Endodermal cell (in vitro differentiated cells): ENCODE results near the gene MALL. TPM values are rescaled to one million over a fixed set of nuclear protein-coding genes. Genes with fewer than 3 reads are reported as not detected.

ENCODE experiments used
- DNase-seq: peaks from one replicate; pipeline ENCODE4 v3.0.0-alpha.2; 2017
- H3K27ac ChIP-seq: 2 replicates; pipeline ENCODE4 v1.5.1; 2013; ENCODE audit warnings: mild to moderate bottlenecking, low read depth, low read length, moderate library complexity
- H3K27me3 ChIP-seq: 2 replicates; pipeline ENCODE4 v1.6.1; 2013; ENCODE audit warnings: mild to moderate bottlenecking, low read length, moderate library complexity; ENCODE audit not compliant: insufficient read depth, control insufficient read depth, poor library complexity, severe bottlenecking
- H3K36me3 ChIP-seq: 2 replicates; pipeline ENCODE4 v1.7.0; 2013; ENCODE audit warnings: mild to moderate bottlenecking, low read length, moderate library complexity; ENCODE audit not compliant: control insufficient read depth, insufficient read depth
- H3K4me1 ChIP-seq: one replicate; pipeline ENCODE4 v1.7.0; 2013; ENCODE audit warnings: low read length; ENCODE audit not compliant: control insufficient read depth, insufficient read depth
- H3K4me3 ChIP-seq: 2 replicates; pipeline ENCODE4 v1.5.1; 2013; ENCODE audit warnings: mild to moderate bottlenecking, low read length, moderate library complexity
- H3K9ac ChIP-seq: 2 replicates; pipeline ENCODE4 v1.6.1; 2013; ENCODE audit warnings: mild to moderate bottlenecking, low read length, moderate library complexity; ENCODE audit not compliant: poor library complexity, severe bottlenecking; ENCODE audit errors: extremely low read depth
- H3K9me3 ChIP-seq: 2 replicates; pipeline ENCODE4 v1.6.1; 2013; ENCODE audit warnings: mild to moderate bottlenecking, low read length, moderate library complexity; ENCODE audit not compliant: control insufficient read depth
- H3K27ac Mint-ChIP-seq: 2 replicates; pipeline ENCODE4 v1.8.0; 2020; ENCODE audit warnings: mixed read lengths
- H3K27me3 Mint-ChIP-seq: 2 replicates; pipeline ENCODE4 v1.8.0; 2021; ENCODE audit warnings: mild to moderate bottlenecking, mixed read lengths; ENCODE audit not compliant: insufficient read depth
- H3K36me3 Mint-ChIP-seq: 2 replicates; pipeline ENCODE4 v1.8.0; 2020; ENCODE audit warnings: low read depth, mixed read lengths
- H3K4me1 Mint-ChIP-seq: 2 replicates; pipeline ENCODE4 v1.8.0; 2020; ENCODE audit warnings: mixed read lengths
- H3K4me3 Mint-ChIP-seq: 2 replicates; pipeline ENCODE4 v1.8.0; 2020; ENCODE audit warnings: mild to moderate bottlenecking, moderate library complexity, mixed read lengths
- H3K9me3 Mint-ChIP-seq: 2 replicates; pipeline ENCODE4 v1.8.0; 2020; ENCODE audit warnings: mild to moderate bottlenecking, mixed read lengths
- WGBS, 2 experiments: methylation state at CpG; one replicate each; pipeline versions ENCODE4 v1.1.5 to v1.1.7; 2013; ENCODE audit warnings: missing lambda C conversion rate in 2 of 2, mixed read lengths in 1 of 2; ENCODE audit not compliant: insufficient coverage in 1 of 2, insufficient read length in 1 of 2; 5-methylcytosine and 5-hydroxymethylcytosine counted together
- total RNA-seq, 2 donors: library from RNA; stranded (reverse); fragmentation: NEBNext Ultra II Directional in 1 of 2; extraction: Animal tissue kit (Norgen Biotek cat#: 25700) in 1 of 2; gene quantifications; 2 replicates in 1 of 2; 3 replicates in 1 of 2; pipeline ENCODE4 v1.2.1, GENCODE V29; 2021
- TF ChIP-seq, protein P1 (sequence below): fragments of 200-600 bp; sonication (generic); conservative IDR thresholded peaks from 2 replicates; pipeline ENCODE4 v1.5.0; 2021; ENCODE audit warnings: antibody characterized with exemption, mild to moderate bottlenecking

The MALL gene
- total RNA-seq, 2 donors from 2014 or later = 2.7 to 5.2 TPM

DNA sequence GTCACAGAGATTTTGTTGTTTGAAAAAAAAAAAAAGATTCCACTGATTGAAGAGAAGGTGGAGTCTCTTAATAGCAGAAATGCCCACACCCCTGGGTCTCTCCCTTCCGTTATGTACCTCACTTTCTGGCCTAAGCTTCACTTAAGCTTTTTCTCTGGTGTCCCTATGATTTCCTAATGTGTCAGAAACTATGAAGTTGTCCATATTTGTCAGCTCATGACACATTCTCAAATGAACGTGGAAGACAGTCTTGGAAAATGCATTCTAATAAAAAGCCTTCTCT lies 5.4 kb upstream of the MALL start:
- H3K36me3 ChIP-seq = no peaks in the 10 kb centered on the region
- 86% methylated on average over 2 of the region's 2 CpGs; no CpG with 5 or more reads in 1 of the 2 experiments for WGBS, 2 experiments
- Mint-ChIP-seq H3K9me3 (no peaks in the 10 kb centered on the region), H3K4me1 (peaks cover 11% of the 10 kb centered on the region), H3K27me3 (peaks cover 30% of the 10 kb centered on the region), H3K27ac (no peak overlapping the region), H3K4me3 (no peak overlapping the region), H3K36me3 (no peaks in the 10 kb centered on the region)
- H3K27ac ChIP-seq = no peak overlapping the region
- DNase-seq = no peak
- TF ChIP-seq, protein P1, sequence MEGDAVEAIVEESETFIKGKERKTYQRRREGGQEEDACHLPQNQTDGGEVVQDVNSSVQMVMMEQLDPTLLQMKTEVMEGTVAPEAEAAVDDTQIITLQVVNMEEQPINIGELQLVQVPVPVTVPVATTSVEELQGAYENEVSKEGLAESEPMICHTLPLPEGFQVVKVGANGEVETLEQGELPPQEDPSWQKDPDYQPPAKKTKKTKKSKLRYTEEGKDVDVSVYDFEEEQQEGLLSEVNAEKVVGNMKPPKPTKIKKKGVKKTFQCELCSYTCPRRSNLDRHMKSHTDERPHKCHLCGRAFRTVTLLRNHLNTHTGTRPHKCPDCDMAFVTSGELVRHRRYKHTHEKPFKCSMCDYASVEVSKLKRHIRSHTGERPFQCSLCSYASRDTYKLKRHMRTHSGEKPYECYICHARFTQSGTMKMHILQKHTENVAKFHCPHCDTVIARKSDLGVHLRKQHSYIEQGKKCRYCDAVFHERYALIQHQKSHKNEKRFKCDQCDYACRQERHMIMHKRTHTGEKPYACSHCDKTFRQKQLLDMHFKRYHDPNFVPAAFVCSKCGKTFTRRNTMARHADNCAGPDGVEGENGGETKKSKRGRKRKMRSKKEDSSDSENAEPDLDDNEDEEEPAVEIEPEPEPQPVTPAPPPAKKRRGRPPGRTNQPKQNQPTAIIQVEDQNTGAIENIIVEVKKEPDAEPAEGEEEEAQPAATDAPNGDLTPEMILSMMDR = no peak
- H3K9ac ChIP-seq = no peak overlapping the region
- H3K9me3 ChIP-seq = no peaks in the 10 kb centered on the region
- H3K4me3 ChIP-seq = no peak overlapping the region
- H3K4me1 ChIP-seq = peaks cover 3% of the 10 kb centered on the region
- H3K27me3 ChIP-seq = peaks cover 13% of the 10 kb centered on the region

DNA sequence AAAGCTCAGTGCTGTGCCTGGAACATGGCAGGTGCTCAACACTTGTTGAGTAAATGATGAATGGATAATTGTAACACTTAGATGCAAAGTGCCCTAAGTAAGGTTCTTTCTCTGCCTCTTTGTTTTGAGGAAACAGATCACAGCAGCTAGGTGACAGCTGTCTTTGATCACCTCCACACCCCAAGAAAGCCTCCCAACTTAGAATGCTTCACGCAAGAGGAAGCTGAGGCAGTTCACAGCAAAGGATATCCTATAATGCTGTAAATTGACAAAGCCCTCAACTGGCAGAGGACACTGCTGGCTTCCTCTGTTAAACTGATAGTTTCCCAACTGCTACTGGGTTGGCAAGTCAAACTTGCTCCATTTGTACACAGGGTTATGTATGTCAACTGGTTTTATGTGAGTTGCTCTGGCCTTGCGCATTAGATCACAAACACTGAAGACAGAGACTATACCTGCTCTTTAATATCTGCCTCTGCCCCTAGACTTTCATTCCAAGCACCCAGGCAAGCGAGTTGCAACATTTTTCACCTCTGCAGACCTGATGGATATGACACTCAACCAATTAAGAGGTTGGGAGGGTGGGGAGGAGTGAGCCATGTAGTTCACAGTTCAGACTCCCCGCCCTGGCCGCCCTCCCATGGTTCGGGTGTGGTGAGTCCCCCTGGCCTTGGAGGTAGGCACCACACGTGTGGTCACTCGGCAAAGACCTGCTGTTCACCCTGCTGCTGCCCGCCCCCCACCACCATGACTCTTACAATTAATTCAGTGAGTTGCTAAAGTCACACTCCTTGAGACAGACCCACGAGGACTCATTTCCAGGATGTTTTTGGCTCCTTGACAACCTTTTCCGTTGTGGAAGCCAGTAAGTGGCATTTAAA lies 4.8 kb upstream of the MALL start:
- Histone ChIP-seq H3K27ac (no peak overlapping the region), H3K4me1 (peaks cover 3% of the 10 kb centered on the region), H3K27me3 (peaks cover 19% of the 10 kb centered on the region), H3K9me3 (no peaks in the 10 kb centered on the region), H3K36me3 (no peaks in the 10 kb centered on the region), H3K9ac (no peak overlapping the region), H3K4me3 (no peak overlapping the region)
- peak; percentile 10 for DNase-seq
- 88% methylated on average over 11 of the region's 11 CpGs; no CpG with 5 or more reads in 1 of the 2 experiments for WGBS, 2 experiments
- H3K36me3 Mint-ChIP-seq = no peaks in the 10 kb centered on the region
- no peaks in the 10 kb centered on the region for H3K9me3 Mint-ChIP-seq
- H3K4me3 Mint-ChIP-seq = no peak overlapping the region
- H3K4me1 Mint-ChIP-seq = peaks cover 11% of the 10 kb centered on the region
- TF ChIP-seq, protein P1 = no peak
- H3K27ac Mint-ChIP-seq = no peak overlapping the region
- peaks cover 36% of the 10 kb centered on the region for H3K27me3 Mint-ChIP-seq

DNA sequence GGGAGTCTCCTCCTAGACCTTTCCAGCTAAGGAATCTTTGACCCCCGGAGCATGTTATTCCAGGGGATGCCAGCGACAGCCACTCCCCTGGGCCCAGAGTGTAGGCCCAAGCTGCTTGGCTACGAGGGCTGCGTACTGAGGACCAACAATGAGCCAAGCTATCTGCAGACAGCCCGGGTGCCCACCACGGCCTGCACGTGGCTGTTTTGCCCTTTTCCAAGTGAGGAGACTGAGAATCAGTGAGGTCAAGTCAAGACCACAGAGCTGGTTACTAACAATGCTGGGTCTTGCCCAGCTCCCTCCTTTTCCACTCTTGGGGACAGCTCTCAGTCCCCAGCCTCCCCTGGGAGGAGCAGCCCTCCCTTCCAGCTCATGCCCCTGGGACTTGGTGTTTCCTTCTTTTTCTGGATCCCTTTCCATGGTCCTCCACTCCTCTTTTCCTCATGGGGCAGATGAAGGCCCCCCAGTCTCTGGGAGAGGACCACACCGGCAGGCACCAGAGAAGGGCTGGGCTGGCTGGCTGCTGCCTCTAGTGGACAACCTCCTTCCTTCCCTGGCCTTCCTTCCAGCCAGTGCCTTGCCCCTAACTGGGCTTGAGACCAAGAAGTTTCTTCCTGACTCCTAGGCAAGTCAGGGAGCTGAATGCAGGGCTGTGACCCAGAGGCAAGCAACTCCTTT lies 550 bp upstream of the MALL start:
- Mint-ChIP-seq H3K27ac (no peak overlapping the region), H3K4me1 (peaks cover 7% of the 10 kb centered on the region), H3K36me3 (no peaks in the 10 kb centered on the region), H3K27me3 (peaks cover 72% of the 10 kb centered on the region), H3K4me3 (peak overlapping the region; percentile 47), H3K9me3 (peaks cover 8% of the 10 kb centered on the region)
- H3K4me3 ChIP-seq = peak overlapping the region; percentile 69
- peak; percentile 85 for DNase-seq
- H3K4me1 ChIP-seq = no peaks in the 10 kb centered on the region
- 16 to 39% methylated on average over 4 to 8 of the region's 8 CpGs for WGBS, 2 experiments
- H3K9ac ChIP-seq = no peak overlapping the region
- peaks cover 39% of the 10 kb centered on the region for H3K27me3 ChIP-seq
- TF ChIP-seq, protein P1 = peak; percentile 78
- H3K9me3 ChIP-seq = no peaks in the 10 kb centered on the region
- no peaks in the 10 kb centered on the region for H3K36me3 ChIP-seq
- no peak overlapping the region for H3K27ac ChIP-seq
